Pancreas (tissue), 8 donors: ENCODE measurements around the gene SGO1. TPM values are rescaled to one million over a fixed set of nuclear protein-coding genes. Genes with fewer than 3 reads are reported as not detected.

Source experiments
- microRNA-seq, 2 donors: library from miRNA; unstranded; fragments of <30 nt; microRNA quantifications; one replicate each; pipeline versions ENCODE4 to v1.1.0, GENCODE V29; 2019 to 2020
- polyA plus RNA-seq, 2 donors: library from polyadenylated mRNA; stranded (reverse); fragments of 200-250 nt; gene quantifications; one replicate each; pipeline ENCODE4 v1.2.3, GENCODE V29; 2013
- total RNA-seq, 6 donors: library from RNA; stranded (reverse); fragmentation: NEBNext Ultra II Directional in 4 of 6; extraction: Animal tissue kit (Norgen Biotek cat#: 25700) in 4 of 6; gene quantifications; one replicate each; pipeline versions ENCODE4 v1.2.1 to v1.2.4, GENCODE V29; 2021 to 2023
- donor health status: healthy with polysubstance abuse.
- donor health status: DM: no; HTN: no; CAD: no; lungs with moderate emphysema.
- donor health status: DM: no; HTN: no; CAD: no.
- donor health status: Bipolar disorder and iron deficiency.
- donor health status: DM: yes; HTN: yes; CAD: no.
- donor health status: DM: no; HTN: no; CAD: no.
- donor health status: DM: no; HTN: no; CAD: no.
- donor health status: DM: yes; HTN: yes; CAD: no.

The SGO1 gene
- total and polyA plus RNA-seq, 8 donors, result 0.09 to 0.69 (median 0.17) TPM; not detected in 2

Small RNA genes within 50 kb of the gene (microRNA-seq; reads per million reads assigned to microRNA genes)
- 0 to 0.29 reads per million in 2 donors for gene MIR3135A

Other genes starting within 250 kb of the SGO1 start
- 10 to 100 TPM; 18.5 to 30.2 (median 21.6) TPM for gene RAB5A, start 239.1 kb downstream of the SGO1 start, total RNA-seq
- gene RAB5A, start 239.1 kb downstream of the SGO1 start, polyA plus RNA-seq, result 10 to 100 TPM; 16.0 to 21.8 TPM
- not detected for gene PP2D1, start 173.9 kb downstream of the SGO1 start, total RNA-seq
- not detected for gene PP2D1, start 173.9 kb downstream of the SGO1 start, polyA plus RNA-seq
- gene KAT2B, start 145.8 kb downstream of the SGO1 start, total RNA-seq, result 10 to 100 TPM; 13.1 to 21.6 (median 16.0) TPM
- 10 to 100 TPM in 1 of 2 donors, 1 to 10 TPM in 1; 8.2 to 14.4 TPM for gene KAT2B, start 145.8 kb downstream of the SGO1 start, polyA plus RNA-seq